Endothelial cell (in vitro differentiated cells): ENCODE measurements around the gene NAPB. TPM values are rescaled to one million over a fixed set of nuclear protein-coding genes. Genes with fewer than 3 reads are reported as not detected.

Source experiments
- DNase-seq: peaks from one replicate; pipeline ENCODE4 v3.0.0; 2021; ENCODE audit warnings: low spot score
- H3K27ac Mint-ChIP-seq: one replicate; pipeline ENCODE4 v1.8.0; 2021; ENCODE audit warnings: mixed read lengths, inconsistent platforms; ENCODE audit not compliant: unreplicated experiment
- H3K27me3 Mint-ChIP-seq: one replicate; pipeline ENCODE4 v1.8.0; 2021; ENCODE audit warnings: mild to moderate bottlenecking, moderate library complexity, mixed read lengths, inconsistent platforms; ENCODE audit not compliant: unreplicated experiment
- H3K36me3 Mint-ChIP-seq: one replicate; pipeline ENCODE4 v1.8.0; 2021; ENCODE audit warnings: mild to moderate bottlenecking, low read depth, mixed read lengths, inconsistent platforms; ENCODE audit not compliant: unreplicated experiment
- H3K4me1 Mint-ChIP-seq: one replicate; pipeline ENCODE4 v1.8.0; 2021; ENCODE audit warnings: mild to moderate bottlenecking, mixed read lengths, inconsistent platforms; ENCODE audit not compliant: unreplicated experiment
- H3K4me3 Mint-ChIP-seq: one replicate; pipeline ENCODE4 v1.8.0; 2021; ENCODE audit warnings: mild to moderate bottlenecking, mixed read lengths, inconsistent platforms; ENCODE audit not compliant: unreplicated experiment
- H3K9me3 Mint-ChIP-seq: one replicate; pipeline ENCODE4 v1.8.0; 2021; ENCODE audit warnings: mixed read lengths, inconsistent platforms; ENCODE audit not compliant: unreplicated experiment
- CTCF ChIP-seq: fragments of 200-600 bp; sonication (generic); IDR thresholded peaks from one replicate; pipeline ENCODE4 v1.5.0; 2021; ENCODE audit warnings: antibody characterized with exemption; ENCODE audit not compliant: unreplicated experiment
- total RNA-seq: library from RNA; stranded (reverse); fragmentation: NEBNext Ultra II Directional; extraction: Animal tissue kit (Norgen Biotek cat#: 25700); gene quantifications from one replicate; pipeline ENCODE4 v1.2.1, GENCODE V29; 2021; ENCODE audit not compliant: unreplicated experiment

NAPB gene
- total RNA-seq, 1 donor from 2014 or later = 9.6 TPM

GRCh38 chr20:23456409-23456808, 35.1 kb upstream of the NAPB start:
- Mint-ChIP-seq H3K27ac (no peak overlapping the region), H3K4me3 (no peak overlapping the region), H3K27me3 (no peaks in the 10 kb centered on the region), H3K9me3 (no peaks in the 10 kb centered on the region), H3K4me1 (no peaks in the 10 kb centered on the region), H3K36me3 (no peaks in the 10 kb centered on the region)
- TF ChIP-seq CTCF = no peak
- no peak for DNase-seq

- DNase-seq = no peak
- no peak for TF ChIP-seq CTCF
- no peaks in the 10 kb centered on the region for H3K4me1 Mint-ChIP-seq
Measured at GRCh38 chr20:23455639-23456038, 34.4 kb upstream of the NAPB start.

GRCh38 chr20:23454816-23455215, 33.5 kb upstream of the NAPB start:
- no peak overlapping the region for H3K4me3 Mint-ChIP-seq
- DNase-seq = no peak

More at GRCh38 chr20:23455639-23456038, 34.4 kb upstream of the NAPB start:
- H3K4me3 Mint-ChIP-seq = no peak overlapping the region
- no peaks in the 10 kb centered on the region for H3K9me3 Mint-ChIP-seq
- no peaks in the 10 kb centered on the region for H3K27me3 Mint-ChIP-seq
- no peak overlapping the region for H3K27ac Mint-ChIP-seq
- no peaks in the 10 kb centered on the region for H3K36me3 Mint-ChIP-seq

DNA sequence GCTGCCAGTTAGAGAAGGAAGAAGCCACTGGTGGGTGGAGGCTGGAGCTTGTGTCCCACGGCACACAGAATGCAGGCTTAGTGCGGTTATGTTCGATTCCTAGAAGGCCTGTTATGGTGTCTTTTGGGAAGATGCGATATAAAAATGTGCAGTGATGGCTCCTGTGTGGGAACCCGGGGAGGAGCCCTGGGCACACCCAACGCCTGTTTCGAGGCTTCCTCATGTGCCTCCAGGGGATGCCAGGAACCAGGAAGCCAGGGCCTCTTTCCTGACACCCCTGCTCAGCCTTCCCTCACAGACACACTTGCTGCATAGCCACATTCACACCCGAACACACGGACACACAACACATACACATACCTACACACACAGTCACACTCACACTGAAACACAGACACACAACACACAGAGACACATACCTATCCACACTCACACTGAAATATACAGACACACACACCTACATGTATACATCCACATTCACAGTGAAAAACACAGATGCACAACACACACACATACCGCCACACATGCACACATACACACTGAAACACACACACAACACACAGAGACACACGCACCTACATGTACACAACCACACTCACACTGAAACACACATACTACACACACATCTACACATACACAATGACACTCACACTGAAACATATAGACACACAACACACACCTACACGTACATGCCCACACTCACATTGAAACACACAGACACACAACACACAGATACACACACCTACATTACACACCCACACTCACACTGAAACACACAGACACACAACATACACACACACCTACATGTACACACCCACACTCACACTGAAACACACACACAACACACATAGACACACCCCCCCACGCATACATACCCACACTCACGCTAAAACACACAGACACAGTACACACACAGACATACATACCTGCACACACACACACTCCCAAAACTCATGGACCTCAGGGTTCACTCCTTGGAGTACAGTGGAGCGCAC, 32.6 kb upstream of the NAPB start:
- Mint-ChIP-seq H3K9me3 (no peaks in the 10 kb centered on the region), H3K36me3 (no peaks in the 10 kb centered on the region), H3K4me3 (no peak overlapping the region), H3K27ac (no peak overlapping the region), H3K27me3 (no peaks in the 10 kb centered on the region), H3K4me1 (no peaks in the 10 kb centered on the region)
- no peak for TF ChIP-seq CTCF
- no peak for DNase-seq

More at GRCh38 chr20:23454816-23455215, 33.5 kb upstream of the NAPB start:
- H3K27ac Mint-ChIP-seq = no peak overlapping the region
- no peaks in the 10 kb centered on the region for H3K27me3 Mint-ChIP-seq
- no peaks in the 10 kb centered on the region for H3K36me3 Mint-ChIP-seq
- TF ChIP-seq CTCF = no peak
- no peaks in the 10 kb centered on the region for H3K9me3 Mint-ChIP-seq
- no peaks in the 10 kb centered on the region for H3K4me1 Mint-ChIP-seq

GRCh38 chr20:23452776-23453175, 31.5 kb upstream of the NAPB start, which contains the start of gene CST11:
TSS of gene CST11 (minus strand) at chr20:23452876. CDS start at chr20:23452811, 65 bp downstream.
- no peak for TF ChIP-seq CTCF
- DNase-seq = no peak
- Mint-ChIP-seq H3K27me3 (no peaks in the 10 kb centered on the region), H3K36me3 (no peaks in the 10 kb centered on the region), H3K4me1 (no peaks in the 10 kb centered on the region), H3K27ac (no peak within 1 kb of the TSS), H3K4me3 (no peak within 1 kb of the TSS), H3K9me3 (no peaks in the 10 kb centered on the region)
